GM12878 (cell line): ENCODE results near the gene ARID4B. TPM values are rescaled to one million over a fixed set of nuclear protein-coding genes. Genes with fewer than 3 reads are reported as not detected.

Source experiments
- ATAC-seq: fragments of 200-7000 bp; cut with Tn5 transposase; 3 replicates; pipeline ENCODE4 v1.9.1; 2020; ENCODE audit warnings: mild to moderate bottlenecking, moderate library complexity
- BruUV-seq: library from RNA; stranded (reverse); fragments of 400-500 nt; replicated peaks from 2 replicates; lab custom pipeline; 2021; lab: Mats Ljungman, UMichigan
- CTCF ChIA-PET: fragments of 300-600 bp; sonication (Branson Sonifier 250); formaldehyde crosslinking; extraction: SDS; loops from one replicate; lab custom pipeline; 2021; ENCODE audit warnings: inconsistent platforms; lab: Yijun Ruan, JAX
- POLR2A ChIA-PET: fragments of 350-600 bp; formaldehyde crosslinking; extraction: SDS; loops from one replicate; lab custom pipeline; 2021; ENCODE audit warnings: inconsistent platforms; lab: Charles Lee
- RAD21 ChIA-PET: fragments of 300-600 bp; sonication (Branson Sonifier 250); formaldehyde crosslinking; loops from one replicate; lab custom pipeline; 2023; ENCODE audit warnings: antibody characterized with exemption; ENCODE audit not compliant: unreplicated experiment; lab: Charles Lee
- SMC1A ChIA-PET: fragments of 300-600 bp; sonication (Branson Sonifier 250); formaldehyde crosslinking; loops from one replicate; lab custom pipeline; 2023; ENCODE audit not compliant: unreplicated experiment, uncharacterized antibody; lab: Charles Lee
- DNase-seq: peaks from one replicate; pipeline ENCODE4 v3.0.0-alpha.2; 2011; ENCODE audit warnings: low read depth, low spot score
- FAIRE-seq: peaks from 3 replicates; lab custom pipeline; 2011; peaks lifted over from hg19 to GRCh38; lab: Jason Lieb, UNC
- H2AFZ ChIP-seq: 2 replicates; pipeline ENCODE4 v1.6.0; 2011; ENCODE audit warnings: low read depth, low read length, control low read depth; ENCODE audit not compliant: control insufficient read depth
- H3K27ac ChIP-seq: 2 replicates; pipeline ENCODE4 v1.5.1; 2011; ENCODE audit warnings: control low read depth; ENCODE audit not compliant: control insufficient read depth, insufficient read depth
- H3K27me3 ChIP-seq, 2 experiments: replicated peaks in 1 of 2; 2 replicates each; pipeline versions ENCODE4 v1.6.0 to v1.6.1; 2011; ENCODE audit warnings: low read length in 1 of 2; ENCODE audit not compliant: control insufficient read depth in 2 of 2, insufficient read depth in 2 of 2
- H3K36me3 ChIP-seq, 2 experiments: 2 replicates each; pipeline ENCODE4 v1.5.1; 2011; ENCODE audit warnings: low read length in 1 of 2; ENCODE audit not compliant: control insufficient read depth in 2 of 2, insufficient read depth in 2 of 2
- H3K4me1 ChIP-seq: 2 replicates; pipeline ENCODE4 v1.6.1; 2011; ENCODE audit warnings: mild to moderate bottlenecking, low read length, moderate library complexity, mixed read lengths; ENCODE audit not compliant: control insufficient read depth, insufficient read depth
- H3K4me2 ChIP-seq: 2 replicates; pipeline ENCODE4 v1.6.0; 2011; ENCODE audit warnings: control low read depth; ENCODE audit not compliant: control insufficient read depth, insufficient read depth
- H3K4me3 ChIP-seq: fragments of 200-600 bp; sonication (generic); 2 replicates; pipeline ENCODE4 v1.5.1; 2016
- H3K79me2 ChIP-seq: 2 replicates; pipeline ENCODE4 v1.6.0; 2011; ENCODE audit warnings: low read length; ENCODE audit not compliant: control insufficient read depth, insufficient read depth
- H3K9ac ChIP-seq: 2 replicates; pipeline ENCODE4 v1.8.0; 2011; ENCODE audit warnings: low read length, control low read depth, mixed read lengths; ENCODE audit not compliant: control insufficient read depth, insufficient read depth
- H3K9me3 ChIP-seq: replicated peaks from 3 replicates; pipeline ENCODE4 v1.5.1; 2011; ENCODE audit warnings: mild to moderate bottlenecking, low read length; ENCODE audit not compliant: control insufficient read depth, insufficient read depth
- H4K20me1 ChIP-seq: 2 replicates; pipeline ENCODE4 v1.6.0; 2011; ENCODE audit not compliant: control insufficient read depth, insufficient read depth
- ATF3 ChIP-seq: IDR thresholded peaks from 2 replicates; pipeline ENCODE4 v1.6.1; 2011; ENCODE audit warnings: low read depth, mild to moderate bottlenecking, low read length, moderate library complexity, borderline replicate concordance; ENCODE audit errors: extremely low read depth
- CHD2 ChIP-seq: IDR thresholded peaks from 2 replicates; pipeline ENCODE4 v1.6.1; 2011; ENCODE audit warnings: low read depth, low read length, improper control_type of control experiment, borderline replicate concordance
- CREM ChIP-seq: IDR thresholded peaks from 2 replicates; pipeline ENCODE4 v1.6.1; 2014; ENCODE audit warnings: antibody characterized with exemption, low read depth
- E2F4 ChIP-seq: IDR thresholded peaks from 2 replicates; pipeline ENCODE4 v1.6.1; 2012; ENCODE audit warnings: low read depth, low read length, improper control_type of control experiment
- JUNB ChIP-seq: IDR thresholded peaks from 2 replicates; pipeline ENCODE4 v1.6.1; 2016; ENCODE audit warnings: antibody characterized with exemption, mild to moderate bottlenecking
- NBN ChIP-seq: fragments of 450-650 bp; IDR thresholded peaks from 2 replicates; pipeline ENCODE4 v1.6.1; 2016
- RELA ChIP-seq: fragments of 450-650 bp; IDR thresholded peaks from 2 replicates; pipeline ENCODE4 v1.8.0; 2014; ENCODE audit warnings: borderline replicate concordance; ENCODE audit not compliant: partially characterized antibody
- SREBF2 ChIP-seq: IDR thresholded peaks from 2 replicates; pipeline ENCODE4 v1.6.1; 2012; ENCODE audit warnings: mild to moderate bottlenecking, low read length
- YBX1 ChIP-seq: fragments of 450-650 bp; IDR thresholded peaks from 2 replicates; pipeline ENCODE4 v1.6.1; 2016; ENCODE audit warnings: antibody characterized with exemption
- ZNF217 ChIP-seq: fragments of 450-650 bp; IDR thresholded peaks from 2 replicates; pipeline ENCODE4 v1.6.1; 2017; ENCODE audit warnings: antibody characterized with exemption, mild to moderate bottlenecking
- WGBS: methylation state at CpG from one replicate; pipeline ENCODE4 v1.1.6; 2016; ENCODE audit warnings: low lambda C conversion rate; ENCODE audit not compliant: insufficient replicate concordance, insufficient coverage; ENCODE audit errors: missing lambda C conversion rate; 5-methylcytosine and 5-hydroxymethylcytosine counted together
- in situ Hi-C: fragments of 300-500 bp; cut with MboI; formaldehyde crosslinking; loops from 9 replicates; pipeline ENCODE4 v1.14.3; 2018; ENCODE audit warnings: mixed read lengths
- intact Hi-C: fragments of 100-400 bp; cut with micrococcal nuclease; formaldehyde crosslinking; loops from one replicate; pipeline ENCODE4 v1.14.2; 2022; ENCODE audit not compliant: unreplicated experiment
- polyA plus RNA-seq, 11 experiments: library from polyadenylated mRNA; depleted of rRNA in 4 of 11; unstranded in 6 of 11; stranded (reverse) in 5 of 11; fragments of >200 nt; fragmentation: Nextera tagmentation in 4 of 11; fragmentation: Illumina TruSeq in 1 of 11; extraction: Ambion mirVana in 4 of 11; extraction: Trizol in 1 of 11; gene quantifications; 1 replicate in 1 of 11; 2 replicates in 10 of 11; pipeline versions ENCODE4 v1.2.1 to v1.2.3, GENCODE V29; 2011 to 2016; ENCODE audit warnings: inconsistent platforms in 2 of 11, missing spikeins in 2 of 11, low read depth in 1 of 11
- total RNA-seq, 4 experiments: library from RNA; depleted of rRNA in 3 of 4; stranded (reverse); fragments of >200 nt in 3 of 4; fragmentation: Illumina TruSeq in 1 of 4; extraction: Trizol in 1 of 4; gene quantifications; 2 replicates each; pipeline versions ENCODE4 v1.2.1 to v1.2.3, GENCODE V29; 2013 to 2021
- TF ChIP-seq, protein P1 (sequence below): IDR thresholded peaks from 2 replicates; pipeline ENCODE4 v1.6.1; 2012; ENCODE audit warnings: mild to moderate bottlenecking, low read depth, low read length
- TF ChIP-seq, protein P2 (sequence below): fragments of 450-650 bp; formaldehyde crosslinking; IDR thresholded peaks from 2 replicates; pipeline ENCODE4 v1.4.0; 2020; ENCODE audit warnings: mild to moderate bottlenecking, moderate library complexity
- TF ChIP-seq, protein P3 (sequence below): fragments of 450-650 bp; IDR thresholded peaks from 2 replicates; pipeline ENCODE4 v1.6.1; 2018; ENCODE audit warnings: borderline replicate concordance, mild to moderate bottlenecking; ENCODE audit not compliant: partially characterized antibody

Gene ARID4B
- total and polyA plus RNA-seq, 10 of the 15 experiments (the other 5 are each of a cell fraction or from before 2014, with no cell fraction given) = 13.6 to 39.1 (median 28.0) TPM

DNA sequence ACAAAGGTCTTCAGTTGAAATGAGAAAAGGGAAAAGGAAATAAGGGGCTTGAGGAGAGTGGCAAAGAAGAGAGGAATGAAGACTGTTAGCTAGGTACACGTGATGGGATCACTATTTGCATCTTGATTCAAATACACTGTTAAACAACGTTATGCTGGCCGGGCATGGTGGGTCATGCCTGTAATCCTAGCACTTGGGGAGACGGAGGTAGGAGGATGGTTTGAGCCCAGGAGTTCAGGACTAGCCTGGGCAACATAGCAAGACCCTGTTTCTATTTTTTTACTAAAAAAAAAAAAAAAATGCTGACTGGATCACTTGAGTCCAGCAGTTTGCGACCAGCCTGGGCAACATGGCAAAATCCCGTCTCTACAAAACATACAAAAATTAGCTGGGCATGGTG is 169.3 kb downstream of the ARID4B start:
- Histone ChIP-seq H3K4me3 (no peak overlapping the region), H3K9me3 (no peaks in the 10 kb centered on the region), H4K20me1 (no peaks in the 10 kb centered on the region), H3K4me2 (no peak overlapping the region), H3K4me1 (peaks cover 3% of the 10 kb centered on the region; the same call in 1 of the 2 replicates), H3K9ac (no peak overlapping the region), H3K27ac (no peak overlapping the region), H2AFZ (no peak overlapping the region), H3K79me2 (peaks cover 32% of the 10 kb centered on the region), H3K27me3 (no peaks in the 10 kb centered on the region), H3K36me3 (peaks cover 0 to 20% of the 10 kb centered on the region in 2 experiments; a peak in 2 of 4 replicates)
- no peak for DNase-seq
- in situ Hi-C loops (no loop called here), intact Hi-C loops (no loop called here)
- SMC1A ChIA-PET = interaction anchor here (2.3 to 2.9 kb wide), 2 partner anchors 13 to 257 kb away, joined by 8 to 10 read pairs; no protein-coding TSS in a partner anchor
- CTCF ChIA-PET = interaction anchor here (0.6 to 2.8 kb wide), 4 partner anchors 65 to 257 kb away, joined by 3 to 18 read pairs (median 5); no protein-coding TSS in a partner anchor
- FAIRE-seq = no peak
- 75% methylated on average over 6 of the region's 6 CpGs for WGBS
- no peak for ATAC-seq
- RAD21 ChIA-PET = no interaction called here
- POLR2A ChIA-PET = interaction anchor here (0.6 kb wide), 1 partner anchor 14 kb away, joined by 3 read pairs; no protein-coding TSS in a partner anchor
- BruUV-seq = no TSS peak
- no peak for TF ChIP-seq JUNB
- TF ChIP-seq SREBF2 = no peak
- TF ChIP-seq RELA = no peak
- TF ChIP-seq E2F4 = no peak
- no peak for TF ChIP-seq NBN
- TF ChIP-seq, protein P1, sequence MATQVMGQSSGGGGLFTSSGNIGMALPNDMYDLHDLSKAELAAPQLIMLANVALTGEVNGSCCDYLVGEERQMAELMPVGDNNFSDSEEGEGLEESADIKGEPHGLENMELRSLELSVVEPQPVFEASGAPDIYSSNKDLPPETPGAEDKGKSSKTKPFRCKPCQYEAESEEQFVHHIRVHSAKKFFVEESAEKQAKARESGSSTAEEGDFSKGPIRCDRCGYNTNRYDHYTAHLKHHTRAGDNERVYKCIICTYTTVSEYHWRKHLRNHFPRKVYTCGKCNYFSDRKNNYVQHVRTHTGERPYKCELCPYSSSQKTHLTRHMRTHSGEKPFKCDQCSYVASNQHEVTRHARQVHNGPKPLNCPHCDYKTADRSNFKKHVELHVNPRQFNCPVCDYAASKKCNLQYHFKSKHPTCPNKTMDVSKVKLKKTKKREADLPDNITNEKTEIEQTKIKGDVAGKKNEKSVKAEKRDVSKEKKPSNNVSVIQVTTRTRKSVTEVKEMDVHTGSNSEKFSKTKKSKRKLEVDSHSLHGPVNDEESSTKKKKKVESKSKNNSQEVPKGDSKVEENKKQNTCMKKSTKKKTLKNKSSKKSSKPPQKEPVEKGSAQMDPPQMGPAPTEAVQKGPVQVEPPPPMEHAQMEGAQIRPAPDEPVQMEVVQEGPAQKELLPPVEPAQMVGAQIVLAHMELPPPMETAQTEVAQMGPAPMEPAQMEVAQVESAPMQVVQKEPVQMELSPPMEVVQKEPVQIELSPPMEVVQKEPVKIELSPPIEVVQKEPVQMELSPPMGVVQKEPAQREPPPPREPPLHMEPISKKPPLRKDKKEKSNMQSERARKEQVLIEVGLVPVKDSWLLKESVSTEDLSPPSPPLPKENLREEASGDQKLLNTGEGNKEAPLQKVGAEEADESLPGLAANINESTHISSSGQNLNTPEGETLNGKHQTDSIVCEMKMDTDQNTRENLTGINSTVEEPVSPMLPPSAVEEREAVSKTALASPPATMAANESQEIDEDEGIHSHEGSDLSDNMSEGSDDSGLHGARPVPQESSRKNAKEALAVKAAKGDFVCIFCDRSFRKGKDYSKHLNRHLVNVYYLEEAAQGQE = no peak
- no peak for TF ChIP-seq ATF3
- TF ChIP-seq, protein P2, sequence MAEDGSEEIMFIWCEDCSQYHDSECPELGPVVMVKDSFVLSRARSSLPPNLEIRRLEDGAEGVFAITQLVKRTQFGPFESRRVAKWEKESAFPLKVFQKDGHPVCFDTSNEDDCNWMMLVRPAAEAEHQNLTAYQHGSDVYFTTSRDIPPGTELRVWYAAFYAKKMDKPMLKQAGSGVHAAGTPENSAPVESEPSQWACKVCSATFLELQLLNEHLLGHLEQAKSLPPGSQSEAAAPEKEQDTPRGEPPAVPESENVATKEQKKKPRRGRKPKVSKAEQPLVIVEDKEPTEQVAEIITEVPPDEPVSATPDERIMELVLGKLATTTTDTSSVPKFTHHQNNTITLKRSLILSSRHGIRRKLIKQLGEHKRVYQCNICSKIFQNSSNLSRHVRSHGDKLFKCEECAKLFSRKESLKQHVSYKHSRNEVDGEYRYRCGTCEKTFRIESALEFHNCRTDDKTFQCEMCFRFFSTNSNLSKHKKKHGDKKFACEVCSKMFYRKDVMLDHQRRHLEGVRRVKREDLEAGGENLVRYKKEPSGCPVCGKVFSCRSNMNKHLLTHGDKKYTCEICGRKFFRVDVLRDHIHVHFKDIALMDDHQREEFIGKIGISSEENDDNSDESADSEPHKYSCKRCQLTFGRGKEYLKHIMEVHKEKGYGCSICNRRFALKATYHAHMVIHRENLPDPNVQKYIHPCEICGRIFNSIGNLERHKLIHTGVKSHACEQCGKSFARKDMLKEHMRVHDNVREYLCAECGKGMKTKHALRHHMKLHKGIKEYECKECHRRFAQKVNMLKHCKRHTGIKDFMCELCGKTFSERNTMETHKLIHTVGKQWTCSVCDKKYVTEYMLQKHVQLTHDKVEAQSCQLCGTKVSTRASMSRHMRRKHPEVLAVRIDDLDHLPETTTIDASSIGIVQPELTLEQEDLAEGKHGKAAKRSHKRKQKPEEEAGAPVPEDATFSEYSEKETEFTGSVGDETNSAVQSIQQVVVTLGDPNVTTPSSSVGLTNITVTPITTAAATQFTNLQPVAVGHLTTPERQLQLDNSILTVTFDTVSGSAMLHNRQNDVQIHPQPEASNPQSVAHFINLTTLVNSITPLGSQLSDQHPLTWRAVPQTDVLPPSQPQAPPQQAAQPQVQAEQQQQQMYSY (CRISPR knock-in tag) = no peak
- no peak for TF ChIP-seq CHD2
- no peak for TF ChIP-seq YBX1
- no peak for TF ChIP-seq ZNF217
- TF ChIP-seq CREM = no peak
- TF ChIP-seq, protein P3, sequence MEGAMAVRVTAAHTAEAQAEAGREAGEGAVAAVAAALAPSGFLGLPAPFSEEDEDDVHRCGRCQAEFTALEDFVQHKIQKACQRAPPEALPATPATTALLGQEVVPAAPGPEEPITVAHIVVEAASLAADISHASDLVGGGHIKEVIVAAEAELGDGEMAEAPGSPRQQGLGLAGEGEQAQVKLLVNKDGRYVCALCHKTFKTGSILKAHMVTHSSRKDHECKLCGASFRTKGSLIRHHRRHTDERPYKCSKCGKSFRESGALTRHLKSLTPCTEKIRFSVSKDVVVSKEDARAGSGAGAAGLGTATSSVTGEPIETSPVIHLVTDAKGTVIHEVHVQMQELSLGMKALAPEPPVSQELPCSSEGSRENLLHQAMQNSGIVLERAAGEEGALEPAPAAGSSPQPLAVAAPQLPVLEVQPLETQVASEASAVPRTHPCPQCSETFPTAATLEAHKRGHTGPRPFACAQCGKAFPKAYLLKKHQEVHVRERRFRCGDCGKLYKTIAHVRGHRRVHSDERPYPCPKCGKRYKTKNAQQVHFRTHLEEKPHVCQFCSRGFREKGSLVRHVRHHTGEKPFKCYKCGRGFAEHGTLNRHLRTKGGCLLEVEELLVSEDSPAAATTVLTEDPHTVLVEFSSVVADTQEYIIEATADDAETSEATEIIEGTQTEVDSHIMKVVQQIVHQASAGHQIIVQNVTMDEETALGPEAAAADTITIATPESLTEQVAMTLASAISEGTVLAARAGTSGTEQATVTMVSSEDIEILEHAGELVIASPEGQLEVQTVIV = no peak
